Transverse colon (tissue), 4 donors: ENCODE measurements around the gene TUBB1. TPM values are rescaled to one million over a fixed set of nuclear protein-coding genes. Genes with fewer than 3 reads are reported as not detected.
"Not testable (repeated sequence)": the region's sequence is repeated elsewhere in the genome, so short reads cannot be mapped to it uniquely, and the experiment has no call there.

Source experiments
- DNase-seq: peaks from one replicate; pipeline ENCODE4 v3.0.0-alpha.2; 2019
- H3K27ac ChIP-seq, 4 donors: fragments of 200-600 bp; sonication (generic); 2 replicates each; pipeline ENCODE4 v1.5.1; 2016 to 2018; ENCODE audit warnings: inconsistent platforms in 4 of 4
- H3K27me3 ChIP-seq: fragments of 200-600 bp; sonication (generic); 2 replicates; pipeline ENCODE4 v1.5.1; 2017; ENCODE audit warnings: inconsistent platforms
- H3K36me3 ChIP-seq, 4 donors: fragments of 200-600 bp; sonication (generic); 2 replicates each; pipeline ENCODE4 v1.5.1; 2017 to 2019; ENCODE audit warnings: inconsistent platforms in 4 of 4
- H3K4me1 ChIP-seq, 4 donors: fragments of 200-600 bp; sonication (generic); 2 replicates each; pipeline ENCODE4 v1.5.1; 2017 to 2020; ENCODE audit warnings: inconsistent platforms in 4 of 4
- H3K4me3 ChIP-seq, 4 donors: fragments of 200-600 bp; sonication (generic); 1 replicate in 1 of 4; 2 replicates in 3 of 4; pipeline versions ENCODE4 v1.5.1 to v1.6.1; 2017 to 2019; ENCODE audit warnings: inconsistent platforms in 4 of 4
- H3K9me3 ChIP-seq, 2 donors: fragments of 200-600 bp; sonication (generic); 2 replicates each; pipeline ENCODE4 v1.5.1; 2017 to 2019; ENCODE audit warnings: inconsistent platforms in 2 of 2
- CTCF ChIP-seq, 5 experiments: fragments of 200-600 bp in 3 of 5; fragments of 450-650 bp in 2 of 5; sonication (generic) in 3 of 5; IDR thresholded peaks; 1 replicate in 2 of 5; 2 replicates in 3 of 5; pipeline ENCODE4 v1.5.1; 2016 to 2017; ENCODE audit warnings: antibody characterized with exemption in 5 of 5, inconsistent platforms in 3 of 5, mild to moderate bottlenecking in 2 of 5, moderate library complexity in 1 of 5
- EP300 ChIP-seq: sonication (generic); formaldehyde crosslinking; IDR thresholded peaks from one replicate; pipeline ENCODE4 v1.6.1; 2017; ENCODE audit warnings: antibody characterized with exemption, low read depth
- POLR2A ChIP-seq: fragments of 450-650 bp; IDR thresholded peaks from one replicate; pipeline ENCODE4 v1.6.1; 2016; ENCODE audit warnings: antibody characterized with exemption, mild to moderate bottlenecking, moderate library complexity
- POLR2AphosphoS5 ChIP-seq, 3 donors: sonication (generic); formaldehyde crosslinking; IDR thresholded peaks; one replicate each; pipeline ENCODE4 v1.6.1; 2016; ENCODE audit warnings: antibody characterized with exemption in 3 of 3
- WGBS, 2 donors: methylation state at CpG; one replicate each; pipeline ENCODE4 v1.1.5; 2018; ENCODE audit warnings: low coverage in 1 of 2; 5-methylcytosine and 5-hydroxymethylcytosine counted together
- in situ Hi-C, 4 donors: fragments of 200-750 bp; cut with MboI; loops; one replicate each; pipeline versions ENCODE4 v1.15.0 to v1.15.1; 2017; ENCODE audit warnings: low sequenced_read_pairs in 3 of 4, low pct_ligation_motif_present in 1 of 4, low pct_unique_long_range_greater_than_20kb in 1 of 4
- intact Hi-C: fragments of 100-400 bp; cut with DNase I; formaldehyde crosslinking; loops from one replicate; pipeline ENCODE4 v1.15.1; 2023; ENCODE audit warnings: low total_unique reads
- total RNA-seq, 4 donors: library from RNA; depleted of rRNA; stranded (reverse); fragments of >200 nt; gene quantifications; one replicate each; pipeline ENCODE4 v1.1.0, GENCODE V29; 2016

The TUBB1 gene
- total RNA-seq, 4 donors from 2014 or later: not detected

- no peak for DNase-seq
- intact Hi-C loops: loop anchor here (10.0 kb wide), 1 partner anchor 88 kb away; no protein-coding TSS in a partner anchor
- Histone ChIP-seq H3K4me1 (peaks cover 7 to 31% (median 20%) of the 10 kb centered on the region in 4 donors), H3K36me3 (peaks cover 0 to 13% (median 0%) of the 10 kb centered on the region in 4 donors), H3K4me3 (peak overlapping the region in 1 of 4 donors; percentile 96), H3K9me3 (no peaks in the 10 kb centered on the region), H3K27me3 (no peaks in the 10 kb centered on the region), H3K27ac (peak overlapping the region in 2 of 4 donors; percentile 88 to 94)
- in situ Hi-C loops: loop anchor here in 1 of 4 donors (10.0 kb wide), 2 partner anchors 78 to 242 kb away; no protein-coding TSS in a partner anchor
- 80 to 82% methylated on average over 7 to 12 of the region's 12 CpGs for WGBS, 2 donors
- TF ChIP-seq CTCF (IDR thresholded peaks at IDR 0.05) (no peak), POLR2A (no peak), EP300 (no peak), POLR2AphosphoS5 (IDR thresholded peaks at IDR 0.05) (no peak)
These were observed 36.7 kb upstream of the TUBB1 start for GRCh38 chr20:58982406-58983114.

- not testable (repeated sequence) for H3K9me3 ChIP-seq, H3K27ac ChIP-seq, DNase-seq, H3K27me3 ChIP-seq, H3K4me3 ChIP-seq
- WGBS, 2 donors: 92 to 100% methylated on average over 2 to 12 of the region's 12 CpGs
- intact Hi-C loops (loop anchor here (10.0 kb wide), 1 partner anchor 88 kb away; no protein-coding TSS in a partner anchor), in situ Hi-C loops (loop anchor here in 1 of 4 donors (10.0 kb wide), 2 partner anchors 78 to 242 kb away; no protein-coding TSS in a partner anchor)
- Histone ChIP-seq H3K4me1 (peaks cover 7 to 31% (median 20%) of the 10 kb centered on the region in 4 donors), H3K36me3 (peaks cover 0 to 19% (median 2%) of the 10 kb centered on the region in 4 donors)
These were observed 36.1 kb upstream of the TUBB1 start for GRCh38 chr20:58983115-58983468.

GRCh38 chr20:58984691-58985090 lies 34.5 kb upstream of the TUBB1 start:
- intact Hi-C loops: loop anchor here (10.0 kb wide), 1 partner anchor 90 kb away; no protein-coding TSS in a partner anchor
- peaks cover 7 to 31% (median 20%) of the 10 kb centered on the region in 4 donors for H3K4me1 ChIP-seq
- no peak overlapping the region for H3K4me3 ChIP-seq
- in situ Hi-C loops: loop anchor here in 1 of 4 donors (10.0 kb wide), 2 partner anchors 80 to 240 kb away; no protein-coding TSS in a partner anchor
- H3K36me3 ChIP-seq: peaks cover 0 to 35% (median 11%) of the 10 kb centered on the region in 4 donors
- TF ChIP-seq EP300 (no peak), POLR2AphosphoS5 (IDR thresholded peaks at IDR 0.05) (no peak), POLR2A (no peak), CTCF (IDR thresholded peaks at IDR 0.05) (no peak)
- no peak overlapping the region for H3K27ac ChIP-seq
- WGBS, 2 donors: 89 to 90% methylated on average over 6 of the region's 6 CpGs
- no peaks in the 10 kb centered on the region for H3K27me3 ChIP-seq
- no peak for DNase-seq
- no peaks in the 10 kb centered on the region for H3K9me3 ChIP-seq

- Histone ChIP-seq H3K4me1 (peaks cover 7 to 28% (median 18%) of the 10 kb centered on the region in 4 donors), H3K36me3 (peaks cover 0 to 42% (median 14%) of the 10 kb centered on the region in 4 donors), H3K4me3 (no peak overlapping the region), H3K27me3 (no peaks in the 10 kb centered on the region), H3K27ac (no peak overlapping the region), H3K9me3 (no peaks in the 10 kb centered on the region)
- no peak for DNase-seq
- in situ Hi-C loops: loop anchor here in 1 of 4 donors (10.0 kb wide), 2 partner anchors 81 to 239 kb away; no protein-coding TSS in a partner anchor
- TF ChIP-seq EP300 (no peak), POLR2A (no peak), CTCF (IDR thresholded peaks at IDR 0.05) (no peak), POLR2AphosphoS5 (IDR thresholded peaks at IDR 0.05) (no peak)
- intact Hi-C loops: loop anchor here (10.0 kb wide), 1 partner anchor 91 kb away; no protein-coding TSS in a partner anchor
- 77 to 80% methylated on average over 5 of the region's 5 CpGs for WGBS, 2 donors
These were observed 33.6 kb upstream of the TUBB1 start for GRCh38 chr20:58985656-58986055.
